Islet of Langerhans (tissue), 1 donor: ENCODE results near the gene RABEPK.
"Not testable (repeated sequence)": the region's sequence is repeated elsewhere in the genome, so short reads cannot be mapped to it uniquely, and the experiment has no call there.

ENCODE experiments used
- FAIRE-seq: peaks from one replicate; lab custom pipeline; 2011; peaks lifted over from hg19 to GRCh38; lab: Jason Lieb, UNC

Gene RABEPK

GRCh38 chr9:125254231-125254630 is 53.9 kb downstream of the RABEPK start:
- FAIRE-seq, result no peak

- FAIRE-seq, result no peak
Observed at GRCh38 chr9:125255781-125256391, 55.5 kb downstream of the RABEPK start.

GRCh38 chr9:125258160-125258785 is 57.9 kb downstream of the RABEPK start:
- no peak for FAIRE-seq

GRCh38 chr9:125258832-125259534 is 58.6 kb downstream of the RABEPK start:
- no peak for FAIRE-seq

GRCh38 chr9:125260561-125260960 is 60.2 kb downstream of the RABEPK start:
- FAIRE-seq, result no peak

GRCh38 chr9:125261501-125262293 is 61.4 kb downstream of the RABEPK start, which contains the start of gene GAPVD1:
Gene GAPVD1 (plus strand): TSS chr9:125261826. CDS start chr9:125298922, 37,096 bp downstream.
- FAIRE-seq, result no peak

GRCh38 chr9:125262294-125262991 is 62.1 kb downstream of the RABEPK start:
- no peak for FAIRE-seq

GRCh38 chr9:125264068-125264467 is 63.7 kb downstream of the RABEPK start:
- FAIRE-seq, result not testable (repeated sequence)

GRCh38 chr9:125268394-125269013 is 68.2 kb downstream of the RABEPK start:
- no peak for FAIRE-seq

- no peak for FAIRE-seq
Observed at GRCh38 chr9:125269014-125269397, 68.7 kb downstream of the RABEPK start.

- no peak for FAIRE-seq
Observed at GRCh38 chr9:125271081-125271480, 70.7 kb downstream of the RABEPK start.

GRCh38 chr9:125272697-125273096 is 72.4 kb downstream of the RABEPK start:
- FAIRE-seq, result no peak

- no peak for FAIRE-seq
Observed at GRCh38 chr9:125276771-125277170, 76.4 kb downstream of the RABEPK start.

GRCh38 chr9:125277411-125277810 is 77.1 kb downstream of the RABEPK start:
- no peak for FAIRE-seq

GRCh38 chr9:125280945-125281344 is 80.6 kb downstream of the RABEPK start:
- FAIRE-seq, result no peak
